Keratinocyte (primary cell): ENCODE results near the gene CZIB. TPM values are rescaled to one million over a fixed set of nuclear protein-coding genes. Genes with fewer than 3 reads are reported as not detected.

Experiments
- DNase-seq: peaks from one replicate; pipeline ENCODE4 v3.0.0-alpha.2; 2011; ENCODE audit warnings: low read depth, missing footprints, low spot score
- FAIRE-seq: peaks from 2 replicates; lab custom pipeline; 2011; peaks lifted over from hg19 to GRCh38; lab: Jason Lieb, UNC
- H2AFZ ChIP-seq: 2 replicates; pipeline ENCODE4 v1.6.0; 2012; ENCODE audit warnings: low read length, control low read depth, inconsistent platforms; ENCODE audit not compliant: control insufficient read depth
- H3K27ac ChIP-seq: 2 replicates; pipeline ENCODE4 v1.5.1; 2011; ENCODE audit warnings: low read length; ENCODE audit not compliant: control insufficient read depth, insufficient read depth
- H3K27me3 ChIP-seq: 3 replicates; pipeline ENCODE4 v1.6.0; 2011; ENCODE audit warnings: low read length; ENCODE audit not compliant: control insufficient read depth, insufficient read depth; ENCODE audit errors: extremely low read depth
- H3K36me3 ChIP-seq, 2 experiments: 2 replicates in 1 of 2; 3 replicates in 1 of 2; pipeline ENCODE4 v1.5.1; 2011; ENCODE audit warnings: low read length in 2 of 2, mild to moderate bottlenecking in 1 of 2; ENCODE audit not compliant: control insufficient read depth in 2 of 2, insufficient read depth in 2 of 2; ENCODE audit errors: extremely low read depth in 1 of 2
- H3K4me1 ChIP-seq: 3 replicates; pipeline ENCODE4 v1.5.1; 2011; ENCODE audit warnings: low read length; ENCODE audit not compliant: control insufficient read depth, insufficient read depth; ENCODE audit errors: extremely low read depth
- H3K4me2 ChIP-seq: 3 replicates; pipeline ENCODE4 v1.6.0; 2011; ENCODE audit warnings: low read depth, low read length; ENCODE audit not compliant: control insufficient read depth, insufficient read depth; ENCODE audit errors: extremely low read depth
- H3K4me3 ChIP-seq, 3 experiments: fragments of 200-600 bp in 1 of 3; sonication (generic) in 1 of 3; 2 replicates in 2 of 3; 3 replicates in 1 of 3; pipeline ENCODE4 v1.5.1; 2011 to 2016; ENCODE audit warnings: low read length in 3 of 3, mild to moderate bottlenecking in 3 of 3, control low read depth in 2 of 3, inconsistent platforms in 1 of 3, low read depth in 1 of 3, mixed read lengths in 1 of 3, mixed run types in 1 of 3, moderate library complexity in 1 of 3; ENCODE audit not compliant: control insufficient read depth in 2 of 3, insufficient read depth in 2 of 3; ENCODE audit errors: extremely low read depth in 1 of 3
- H3K79me2 ChIP-seq: 2 replicates; pipeline ENCODE4 v1.6.0; 2012; ENCODE audit warnings: low read length; ENCODE audit not compliant: control insufficient read depth, insufficient read depth
- H3K9ac ChIP-seq: 3 replicates; pipeline ENCODE4 v1.6.0; 2011; ENCODE audit warnings: low read length; ENCODE audit not compliant: control insufficient read depth, insufficient read depth; ENCODE audit errors: extremely low read depth
- H3K9me1 ChIP-seq: 3 replicates; pipeline ENCODE4 v1.6.0; 2011; ENCODE audit warnings: low read length; ENCODE audit not compliant: control insufficient read depth, insufficient read depth; ENCODE audit errors: extremely low read depth
- H3K9me3 ChIP-seq: 2 replicates; pipeline ENCODE4 v1.5.1; 2012; ENCODE audit warnings: low read depth, low read length; ENCODE audit not compliant: control insufficient read depth
- H4K20me1 ChIP-seq: 3 replicates; pipeline ENCODE4 v1.6.0; 2011; ENCODE audit warnings: low read length; ENCODE audit not compliant: control insufficient read depth, insufficient read depth; ENCODE audit errors: extremely low read depth
- EZH2 ChIP-seq: IDR thresholded peaks from one replicate; pipeline ENCODE4 v1.6.1; 2012; ENCODE audit warnings: inconsistent platforms, mild to moderate bottlenecking, low read length, moderate library complexity
- dilution Hi-C: fragments of 300-500 bp; cut with MboI; formaldehyde crosslinking; loops from one replicate; pipeline ENCODE4 v1.7.0; 2020; ENCODE audit warnings: low sequenced_read_pairs; ENCODE audit not compliant: extremely low pct_ligation_motif_present
- polyA minus RNA-seq, 3 experiments: library from RNA; depleted of rRNA, polyadenylated mRNA; stranded (reverse); fragments of >200 nt; gene quantifications; 1 replicate in 1 of 3; 2 replicates in 1 of 3; 3 replicates in 1 of 3; pipeline ENCODE4 v1.2.3, GENCODE V29; 2011
- polyA plus RNA-seq, 5 experiments: library from polyadenylated mRNA; depleted of rRNA in 3 of 5; stranded (reverse) in 3 of 5; stranded (forward) in 1 of 5; unstranded in 1 of 5; fragments of >200 nt; gene quantifications; 1 replicate in 1 of 5; 2 replicates in 3 of 5; 3 replicates in 1 of 5; pipeline versions ENCODE4 v1.2.1 to v1.2.3, GENCODE V29; 2011 to 2012; ENCODE audit warnings: missing spikeins in 2 of 5, low read depth in 1 of 5, low replicate concordance in 1 of 5
- TF ChIP-seq, protein P1 (sequence below), 3 experiments: IDR thresholded peaks in 1 of 3; conservative IDR thresholded peaks in 1 of 3; optimal IDR thresholded peaks in 1 of 3; 2 replicates in 2 of 3; 3 replicates in 1 of 3; pipeline versions ENCODE3 to v1.5.1; 2011; ENCODE audit warnings: low read length in 3 of 3, mild to moderate bottlenecking in 3 of 3, moderate library complexity in 2 of 3, control low read depth in 1 of 3, inconsistent platforms in 1 of 3; ENCODE audit not compliant: insufficient read depth in 2 of 3; ENCODE audit errors: extremely low read depth in 1 of 3

The CZIB gene
- polyA plus RNA-seq, result 41.9 to 52.6 TPM (median 48.8 TPM) in 3 replicates
- polyA plus RNA-seq (2011; ENCODE audit: low read depth), result 17.4 TPM
- 34.0 and 42.7 TPM in 2 replicates for polyA plus RNA-seq (2011; cell fraction: cytosol; rRNA removed)
- 40.3 and 44.7 TPM in 2 replicates for polyA plus RNA-seq (2011; cell fraction: nucleus; rRNA removed)
- polyA plus RNA-seq (2012; ENCODE audit: low replicate concordance), result 34.0 and 34.1 TPM in 2 replicates
- polyA minus RNA-seq, result 14.6 to 17.2 TPM (median 17.0 TPM) in 3 replicates
- 11.9 TPM for polyA minus RNA-seq (2011; cell fraction: cytosol; rRNA and poly(A)+ RNA removed)
- polyA minus RNA-seq (2011; cell fraction: nucleus; rRNA and poly(A)+ RNA removed), result 6.1 and 12.9 TPM in 2 replicates

DNA sequence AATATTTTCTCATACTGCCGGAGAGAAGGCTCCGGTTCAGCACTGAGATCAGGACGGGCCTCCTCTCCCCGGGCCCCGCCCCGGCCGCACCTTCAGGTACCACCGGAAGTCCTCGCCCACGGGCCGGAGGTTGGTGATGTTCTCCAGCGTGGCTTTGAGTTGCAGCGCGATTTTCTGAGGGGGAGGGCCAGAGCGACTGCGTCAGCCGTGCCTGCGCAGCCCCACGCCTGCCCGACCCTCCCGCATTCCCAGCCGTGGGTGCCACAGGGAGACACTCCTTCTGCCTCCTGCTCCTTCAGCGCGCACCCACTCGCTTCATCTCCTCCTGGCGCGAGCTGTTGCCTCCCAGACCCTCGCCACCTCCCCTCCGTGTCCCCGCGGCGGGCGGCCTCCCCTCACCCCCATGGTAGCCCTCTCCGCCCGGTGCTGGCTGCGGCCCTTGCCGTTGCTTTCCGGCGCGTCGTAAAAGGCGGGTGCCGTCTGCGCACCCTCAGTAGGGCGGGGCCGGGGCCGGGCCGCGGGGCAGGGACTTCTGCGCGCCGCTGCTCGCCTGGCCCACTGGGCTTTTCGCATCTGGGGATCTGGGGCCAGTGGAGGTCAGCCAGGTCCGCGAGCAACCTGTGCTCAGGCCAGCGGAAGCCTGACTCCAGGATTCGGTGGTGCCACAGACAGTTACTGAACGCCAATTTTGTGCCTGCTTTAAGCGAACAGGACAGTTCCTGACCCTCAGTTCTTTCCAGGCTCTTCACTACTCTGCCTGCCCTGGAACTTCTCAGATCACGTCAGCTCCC lies at the start of gene CZIB:
TSS of gene CZIB (minus strand) at position 464 of the 791 bp plus-strand sequence. CDS start at position 405, 59 bp downstream.
- Histone ChIP-seq H3K79me2 (peaks cover 10% of the 10 kb centered on the region), H3K4me3 (peak within 1 kb of the TSS; percentile 74 to 86 (median 81)), H3K4me1 (peaks cover 12% of the 10 kb centered on the region), H3K9me3 (no peaks in the 10 kb centered on the region), H4K20me1 (no peaks in the 10 kb centered on the region), H2AFZ (peak within 1 kb of the TSS; percentile 99), H3K9me1 (no peaks in the 10 kb centered on the region), H3K4me2 (peak within 1 kb of the TSS; percentile 92), H3K9ac (peak within 1 kb of the TSS; percentile 95), H3K27me3 (no peaks in the 10 kb centered on the region), H3K27ac (peak within 1 kb of the TSS; percentile 92), H3K36me3 (peaks cover 0 to 6% of the 10 kb centered on the region in 2 experiments)
- FAIRE-seq (no peak), DNase-seq (peak; percentile 66)
- dilution Hi-C loops, result no loop called here
- TF ChIP-seq, protein P1, sequence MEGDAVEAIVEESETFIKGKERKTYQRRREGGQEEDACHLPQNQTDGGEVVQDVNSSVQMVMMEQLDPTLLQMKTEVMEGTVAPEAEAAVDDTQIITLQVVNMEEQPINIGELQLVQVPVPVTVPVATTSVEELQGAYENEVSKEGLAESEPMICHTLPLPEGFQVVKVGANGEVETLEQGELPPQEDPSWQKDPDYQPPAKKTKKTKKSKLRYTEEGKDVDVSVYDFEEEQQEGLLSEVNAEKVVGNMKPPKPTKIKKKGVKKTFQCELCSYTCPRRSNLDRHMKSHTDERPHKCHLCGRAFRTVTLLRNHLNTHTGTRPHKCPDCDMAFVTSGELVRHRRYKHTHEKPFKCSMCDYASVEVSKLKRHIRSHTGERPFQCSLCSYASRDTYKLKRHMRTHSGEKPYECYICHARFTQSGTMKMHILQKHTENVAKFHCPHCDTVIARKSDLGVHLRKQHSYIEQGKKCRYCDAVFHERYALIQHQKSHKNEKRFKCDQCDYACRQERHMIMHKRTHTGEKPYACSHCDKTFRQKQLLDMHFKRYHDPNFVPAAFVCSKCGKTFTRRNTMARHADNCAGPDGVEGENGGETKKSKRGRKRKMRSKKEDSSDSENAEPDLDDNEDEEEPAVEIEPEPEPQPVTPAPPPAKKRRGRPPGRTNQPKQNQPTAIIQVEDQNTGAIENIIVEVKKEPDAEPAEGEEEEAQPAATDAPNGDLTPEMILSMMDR (optimal IDR thresholded peaks at IDR 0.05 in 1 of 3, IDR thresholded peaks at IDR 0.05 in 1 of 3, conservative IDR thresholded peaks at IDR 0.05 in 1 of 3; ENCODE audit: extremely low read depth in 1 of 3, insufficient read depth in 2 of 3, low read length in 3 of 3), result no peak
- no peak for TF ChIP-seq EZH2

DNA sequence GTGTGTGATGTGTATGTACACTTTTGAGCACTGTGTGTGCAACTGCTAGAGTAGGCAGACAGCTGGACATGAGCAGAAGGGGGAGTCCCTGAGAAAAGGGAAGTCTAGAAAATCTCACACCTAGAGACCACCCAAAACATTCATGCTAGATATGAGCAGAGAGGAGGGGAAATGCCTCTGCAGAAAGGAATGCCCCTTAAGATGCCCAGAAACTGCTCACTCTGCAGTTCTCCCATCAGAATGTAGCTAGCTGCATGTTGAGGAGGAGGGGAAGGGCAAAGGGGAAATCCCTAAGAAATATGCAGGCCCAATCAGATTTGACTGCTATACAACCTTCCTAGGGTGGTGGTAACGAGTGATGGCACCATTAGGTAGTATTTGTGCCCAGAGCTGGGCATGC lies 49.7 kb upstream of the CZIB start:
- dilution Hi-C loops, result no loop called here
- Histone ChIP-seq H3K9ac (no peak overlapping the region), H3K79me2 (no peaks in the 10 kb centered on the region), H3K27me3 (no peaks in the 10 kb centered on the region), H4K20me1 (no peaks in the 10 kb centered on the region), H3K4me1 (peaks cover 24% of the 10 kb centered on the region), H3K4me3 (no peak overlapping the region), H3K36me3 (peaks cover 8 to 30% of the 10 kb centered on the region in 2 experiments), H3K4me2 (no peak overlapping the region), H3K27ac (no peak overlapping the region), H3K9me3 (no peaks in the 10 kb centered on the region), H2AFZ (no peak overlapping the region), H3K9me1 (peaks cover 6% of the 10 kb centered on the region)
- FAIRE-seq (no peak), DNase-seq (no peak)
- no peak for TF ChIP-seq EZH2
- TF ChIP-seq, protein P1 (optimal IDR thresholded peaks at IDR 0.05 in 1 of 3, IDR thresholded peaks at IDR 0.05 in 1 of 3, conservative IDR thresholded peaks at IDR 0.05 in 1 of 3; ENCODE audit: extremely low read depth in 1 of 3, insufficient read depth in 2 of 3, low read length in 3 of 3), result no peak
